ENCODE data around the gene PACRG.

- no peak for TF ChIP-seq POLR2A (IDR thresholded peaks at IDR 0.05; ENCODE audit: low read length)
- no peak for TF ChIP-seq GATA1 (IDR thresholded peaks at IDR 0.05; ENCODE audit: low read depth, low read length)
Measured at GRCh38 chr6:162712694-162713093, 15.1 kb upstream of the PACRG start.
